Neuronal stem cell (in vitro differentiated cells): Measurements from ENCODE around the gene KCNJ5.
A peak's percentile ranks its signal among the peaks of the same experiment; 100 is the strongest.

Experiments
- DNase-seq: peaks from one replicate; pipeline ENCODE4 v3.0.0-alpha.2; 2013; ENCODE audit warnings: low spot score
- H2AFZ ChIP-seq: one replicate; pipeline ENCODE4 v1.6.1; 2013; ENCODE audit warnings: mild to moderate bottlenecking, low read length, inconsistent platforms
- H2AK5ac ChIP-seq: 2 replicates; pipeline ENCODE4 v1.6.1; 2013; ENCODE audit warnings: low read depth, mild to moderate bottlenecking, inconsistent platforms, low read length, moderate library complexity, mixed read lengths
- H2BK120ac ChIP-seq: 2 replicates; pipeline ENCODE4 v1.6.1; 2013; ENCODE audit warnings: low read depth, mild to moderate bottlenecking, inconsistent platforms, low read length, moderate library complexity, mixed read lengths
- H2BK12ac ChIP-seq: one replicate; pipeline ENCODE4 v1.6.1; 2013; ENCODE audit warnings: low read length, inconsistent platforms
- H2BK15ac ChIP-seq: 2 replicates; pipeline ENCODE4 v1.6.1; 2013; ENCODE audit warnings: mild to moderate bottlenecking, low read length, inconsistent platforms, mixed read lengths
- H2BK5ac ChIP-seq: one replicate; pipeline ENCODE4 v1.6.1; 2013; ENCODE audit warnings: inconsistent platforms, mild to moderate bottlenecking, low read length, moderate library complexity
- H3K14ac ChIP-seq: one replicate; pipeline ENCODE4 v1.6.1; 2013; ENCODE audit warnings: low read length, inconsistent platforms
- H3K18ac ChIP-seq: 2 replicates; pipeline ENCODE4 v1.6.1; 2013; ENCODE audit warnings: low read length, inconsistent platforms
- H3K23ac ChIP-seq: 2 replicates; pipeline ENCODE4 v1.6.1; 2013; ENCODE audit warnings: low read depth, mild to moderate bottlenecking, mixed read lengths, low read length, inconsistent platforms; ENCODE audit not compliant: poor library complexity
- H3K27ac ChIP-seq: replicated peaks from 3 replicates; pipeline ENCODE4 v1.5.1; 2013; ENCODE audit warnings: low read length, inconsistent platforms
- H3K27me3 ChIP-seq, 3 experiments: 2 replicates each; pipeline ENCODE4 v1.6.1; 2013; ENCODE audit warnings: low read length in 3 of 3, mild to moderate bottlenecking in 2 of 3, inconsistent platforms in 1 of 3, low read depth in 1 of 3, mixed read lengths in 1 of 3, moderate library complexity in 1 of 3; ENCODE audit not compliant: control insufficient read depth in 3 of 3, insufficient read depth in 3 of 3
- H3K36me3 ChIP-seq, 2 donors: replicated peaks in 1 of 2; 2 replicates each; pipeline ENCODE4 v1.6.1; 2013; ENCODE audit warnings: low read length in 2 of 2; ENCODE audit not compliant: control insufficient read depth in 2 of 2, insufficient read depth in 2 of 2
- H3K4ac ChIP-seq: 2 replicates; pipeline ENCODE4 v1.6.1; 2013; ENCODE audit warnings: inconsistent platforms, mild to moderate bottlenecking, low read length, moderate library complexity
- H3K4me1 ChIP-seq, 2 donors: 1 replicate in 1 of 2; 2 replicates in 1 of 2; pipeline ENCODE4 v1.6.1; 2013; ENCODE audit warnings: low read length in 2 of 2, low read depth in 1 of 2; ENCODE audit not compliant: control insufficient read depth in 2 of 2, insufficient read depth in 1 of 2
- H3K4me2 ChIP-seq: one replicate; pipeline ENCODE4 v1.6.1; 2013; ENCODE audit warnings: mild to moderate bottlenecking, low read length, inconsistent platforms; ENCODE audit not compliant: insufficient read depth, poor library complexity, severe bottlenecking
- H3K4me3 ChIP-seq, 2 donors: 2 replicates each; pipeline ENCODE4 v1.5.1; 2013; ENCODE audit warnings: low read length in 2 of 2, mild to moderate bottlenecking in 2 of 2, inconsistent platforms in 1 of 2, moderate library complexity in 1 of 2
- H3K79me1 ChIP-seq: one replicate; pipeline ENCODE4 v1.6.1; 2013; ENCODE audit warnings: low read depth, mild to moderate bottlenecking, inconsistent platforms, low read length, moderate library complexity
- H3K9ac ChIP-seq: one replicate; pipeline ENCODE4 v1.6.1; 2013; ENCODE audit warnings: mild to moderate bottlenecking, low read depth, low read length, inconsistent platforms; ENCODE audit not compliant: poor library complexity
- H3K9me3 ChIP-seq, 2 donors: replicated peaks in 1 of 2; 2 replicates each; pipeline versions ENCODE3 to v1.6.1; 2013; ENCODE audit warnings: low read length in 2 of 2, mild to moderate bottlenecking in 2 of 2, inconsistent platforms in 1 of 2, low read depth in 1 of 2, mixed read lengths in 1 of 2, moderate library complexity in 1 of 2; ENCODE audit not compliant: control insufficient read depth in 2 of 2, insufficient read depth in 1 of 2
- H4K8ac ChIP-seq: one replicate; pipeline ENCODE4 v1.6.1; 2013; ENCODE audit warnings: low read depth, mild to moderate bottlenecking, inconsistent platforms, low read length, moderate library complexity
- H4K91ac ChIP-seq: one replicate; pipeline ENCODE4 v1.6.1; 2013; ENCODE audit warnings: low read length, low read depth, mild to moderate bottlenecking, inconsistent platforms; ENCODE audit not compliant: poor library complexity
- WGBS, 2 donors: extraction: QIAGEN DNeasy Blood & Tissue Kit; methylation state at CpG; one replicate each; pipeline ENCODE4 v1.1.7; 2013; ENCODE audit warnings: missing lambda C conversion rate in 2 of 2, mixed read lengths in 1 of 2; ENCODE audit not compliant: insufficient read length in 2 of 2, insufficient replicate concordance in 1 of 2; ENCODE audit errors: extremely low coverage in 2 of 2; 5-methylcytosine and 5-hydroxymethylcytosine counted together

The KCNJ5 gene

GRCh38 chr11:128860571-128861361 lies 30.4 kb upstream of the KCNJ5 start:
- no peak overlapping the region for H2AK5ac ChIP-seq
- no peaks in the 10 kb centered on the region for H3K36me3 ChIP-seq
- no peak overlapping the region for H3K27ac ChIP-seq
- no peak overlapping the region for H3K14ac ChIP-seq
- H3K4me3 ChIP-seq: no peak overlapping the region
- H3K4me1 ChIP-seq: no peaks in the 10 kb centered on the region
- no peaks in the 10 kb centered on the region for H3K9me3 ChIP-seq
- H3K79me1 ChIP-seq: no peaks in the 10 kb centered on the region
- H4K8ac ChIP-seq: no peak overlapping the region
- H2AFZ ChIP-seq: no peak overlapping the region
- no peaks in the 10 kb centered on the region for H3K27me3 ChIP-seq
- H3K9ac ChIP-seq: no peak overlapping the region
- H2BK15ac ChIP-seq: peak overlapping the region; percentile 20
- no peak overlapping the region for H2BK12ac ChIP-seq
- no peak overlapping the region for H2BK5ac ChIP-seq
- no peak for DNase-seq
- no CpG with 5 or more reads among the region's 16 CpGs for WGBS, 2 donors
- H2BK120ac ChIP-seq: no peak overlapping the region
- H3K4me2 ChIP-seq: no peak overlapping the region
- H3K23ac ChIP-seq: no peak overlapping the region
- no peak overlapping the region for H3K4ac ChIP-seq
- no peak overlapping the region for H3K18ac ChIP-seq
- H4K91ac ChIP-seq: no peak overlapping the region

GRCh38 chr11:128862406-128862805 lies 28.8 kb upstream of the KCNJ5 start:
- no peaks in the 10 kb centered on the region for H3K27me3 ChIP-seq
- H2AK5ac ChIP-seq: no peak overlapping the region
- no peak overlapping the region for H4K91ac ChIP-seq
- H3K18ac ChIP-seq: no peak overlapping the region
- no peak overlapping the region for H2BK12ac ChIP-seq
- DNase-seq: no peak
- H3K9ac ChIP-seq: no peak overlapping the region
- no peaks in the 10 kb centered on the region for H3K4me1 ChIP-seq
- no peak overlapping the region for H3K4ac ChIP-seq
- H3K23ac ChIP-seq: no peak overlapping the region
- no peaks in the 10 kb centered on the region for H3K79me1 ChIP-seq
- no peak overlapping the region for H3K27ac ChIP-seq
- H2BK5ac ChIP-seq: no peak overlapping the region
- H3K4me3 ChIP-seq: no peak overlapping the region
- H2BK120ac ChIP-seq: no peak overlapping the region
- H3K14ac ChIP-seq: no peak overlapping the region
- H2BK15ac ChIP-seq: no peak overlapping the region
- no peaks in the 10 kb centered on the region for H3K36me3 ChIP-seq
- no CpG with 5 or more reads among the region's 9 CpGs for WGBS, 2 donors
- H4K8ac ChIP-seq: no peak overlapping the region
- no peak overlapping the region for H3K4me2 ChIP-seq
- H3K9me3 ChIP-seq: no peaks in the 10 kb centered on the region
- H2AFZ ChIP-seq: no peak overlapping the region

GRCh38 chr11:128862908-128863660 lies 28.1 kb upstream of the KCNJ5 start:
- H3K4me2 ChIP-seq: no peak overlapping the region
- no peaks in the 10 kb centered on the region for H3K9me3 ChIP-seq
- no peak overlapping the region for H2AFZ ChIP-seq
- DNase-seq: no peak
- H3K14ac ChIP-seq: no peak overlapping the region
- no peak overlapping the region for H2BK12ac ChIP-seq
- H3K9ac ChIP-seq: no peak overlapping the region
- no peaks in the 10 kb centered on the region for H3K4me1 ChIP-seq
- no peak overlapping the region for H2AK5ac ChIP-seq
- no peaks in the 10 kb centered on the region for H3K79me1 ChIP-seq
- H4K91ac ChIP-seq: no peak overlapping the region
- no peak overlapping the region for H3K18ac ChIP-seq
- WGBS, 2 donors: no CpG with 5 or more reads among the region's 4 CpGs
- H4K8ac ChIP-seq: no peak overlapping the region
- H3K27ac ChIP-seq: no peak overlapping the region
- H3K4ac ChIP-seq: no peak overlapping the region
- no peak overlapping the region for H2BK120ac ChIP-seq
- H2BK15ac ChIP-seq: no peak overlapping the region
- H3K23ac ChIP-seq: no peak overlapping the region
- H3K4me3 ChIP-seq: no peak overlapping the region
- no peaks in the 10 kb centered on the region for H3K27me3 ChIP-seq
- no peaks in the 10 kb centered on the region for H3K36me3 ChIP-seq
- H2BK5ac ChIP-seq: no peak overlapping the region

- Histone ChIP-seq H3K36me3 (no peaks in the 10 kb centered on the region), H2BK15ac (no peak overlapping the region), H2BK5ac (no peak overlapping the region), H2BK120ac (no peak overlapping the region), H3K18ac (no peak overlapping the region), H3K4ac (no peak overlapping the region), H2AK5ac (no peak overlapping the region), H3K9ac (no peak overlapping the region), H4K8ac (no peak overlapping the region), H2BK12ac (no peak overlapping the region), H3K4me3 (no peak overlapping the region), H2AFZ (no peak overlapping the region), H3K14ac (no peak overlapping the region), H3K27ac (no peak overlapping the region), H3K4me2 (no peak overlapping the region), H3K9me3 (peaks cover 0 to 2% of the 10 kb centered on the region in 2 donors), H3K4me1 (peaks cover 0 to 5% of the 10 kb centered on the region in 2 donors), H3K79me1 (no peaks in the 10 kb centered on the region), H3K27me3 (no peaks in the 10 kb centered on the region), H3K23ac (no peak overlapping the region), H4K91ac (no peak overlapping the region)
- no peak for DNase-seq
- WGBS, 2 donors: no CpG with 5 or more reads among the region's 1 CpG
Measured at GRCh38 chr11:128865490-128865889, 25.7 kb upstream of the KCNJ5 start.
